Limb (tissue), 2 donors: ENCODE results near the gene TOB1.
"Not testable (repeated sequence)": the region's sequence is repeated elsewhere in the genome, so short reads cannot be mapped to it uniquely, and the experiment has no call there.

Experiments used
- DNase-seq, 2 donors: peaks; one replicate each; pipeline ENCODE4 v3.0.0-alpha.2; 2016; ENCODE audit errors: extremely low spot score in 2 of 2

Gene TOB1

DNA sequence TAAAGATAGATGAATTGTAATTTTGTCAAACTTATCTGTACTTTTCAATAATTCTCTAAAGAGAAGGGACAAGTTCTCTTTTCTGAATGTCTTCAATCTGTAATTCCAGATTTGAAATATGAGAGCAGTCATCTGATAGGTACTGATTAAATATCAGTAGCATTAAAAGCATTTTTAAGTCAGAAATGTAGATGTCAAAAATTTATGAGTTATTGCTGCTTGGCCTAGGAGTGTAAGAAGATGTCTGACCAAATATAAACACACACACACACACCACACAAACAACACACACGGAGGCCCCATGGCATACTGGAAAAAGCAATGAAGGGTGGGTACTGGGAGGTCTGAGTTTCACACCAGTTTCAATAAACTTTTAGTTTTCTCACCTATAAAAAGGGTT lies 2.4 kb upstream of the TOB1 start:
- no peak for DNase-seq

DNA sequence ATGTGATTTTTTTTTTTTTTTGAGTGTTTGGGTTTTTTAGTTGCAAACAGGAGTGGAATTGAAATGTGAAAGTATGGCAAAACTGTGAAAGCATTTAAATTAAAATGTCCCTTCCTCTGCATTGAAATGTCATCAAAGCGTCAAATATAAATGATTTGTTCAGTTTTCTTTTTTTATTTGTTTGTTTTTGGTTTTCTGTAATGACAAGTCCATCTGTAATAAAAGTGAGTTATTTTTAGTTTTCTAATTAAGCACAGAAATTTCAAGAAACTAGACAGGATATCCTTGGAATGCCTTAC lies 1.9 kb upstream of the TOB1 start:
- no peak for DNase-seq

DNA sequence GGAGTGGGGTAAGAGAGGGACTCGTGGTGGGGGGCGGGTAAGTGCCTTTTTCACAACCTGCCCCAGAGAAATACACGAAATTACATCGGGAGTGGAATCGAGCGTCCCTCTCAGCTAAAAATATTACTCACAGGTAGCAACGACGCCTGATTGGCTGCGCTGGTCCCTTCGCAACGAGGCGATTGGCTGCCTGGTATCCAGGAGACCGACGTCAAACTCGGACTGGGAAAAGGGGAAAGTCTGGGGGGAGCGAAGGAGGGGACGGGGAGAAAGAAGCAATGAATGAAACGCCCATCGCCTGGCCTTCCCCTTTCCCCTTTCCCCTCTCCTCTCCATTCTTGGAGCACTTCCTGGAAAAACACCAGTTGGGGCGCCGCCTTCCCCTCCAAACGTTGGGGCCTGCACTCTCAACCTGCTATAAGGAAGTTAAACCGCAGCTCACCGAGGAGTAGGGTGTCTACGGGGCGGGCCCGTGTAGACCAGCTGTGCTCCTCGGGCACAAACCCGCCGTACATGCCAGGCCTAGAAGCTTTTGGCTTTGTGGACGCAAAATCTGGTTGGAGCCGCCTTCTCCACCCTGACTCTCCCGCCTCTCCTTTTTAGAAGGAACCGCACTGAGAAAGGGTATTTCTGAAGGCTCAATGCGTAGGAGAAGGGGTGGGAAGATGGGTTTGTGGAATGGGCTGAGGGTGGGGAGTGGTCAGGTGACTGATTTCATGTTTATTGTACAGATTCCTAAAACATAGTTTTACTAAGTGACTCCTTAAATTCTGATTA lies 1.4 kb upstream of the TOB1 start:
- peak; percentile 93 to 95 for DNase-seq

DNA sequence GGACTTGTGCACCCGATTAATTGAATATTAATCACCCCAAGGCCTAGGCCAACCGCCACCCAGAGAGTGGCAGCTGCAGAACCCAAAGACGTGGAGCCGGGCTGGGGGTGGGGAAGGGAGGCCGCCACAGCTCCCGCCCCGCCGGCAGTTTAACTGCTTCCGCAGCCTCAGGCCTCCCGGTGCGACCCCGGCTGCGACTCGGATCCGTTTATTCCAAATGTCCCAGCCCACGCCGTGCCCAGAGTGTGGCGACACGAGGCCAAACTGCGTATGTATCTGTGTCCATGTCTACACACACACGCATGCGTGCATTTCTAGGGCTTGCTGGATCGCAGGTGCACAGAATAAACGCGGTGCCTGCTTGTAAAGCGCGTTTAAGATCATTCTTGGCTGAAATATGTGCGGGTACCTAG lies 802 bp upstream of the TOB1 start:
- peak; percentile 67 to 85 for DNase-seq

DNA sequence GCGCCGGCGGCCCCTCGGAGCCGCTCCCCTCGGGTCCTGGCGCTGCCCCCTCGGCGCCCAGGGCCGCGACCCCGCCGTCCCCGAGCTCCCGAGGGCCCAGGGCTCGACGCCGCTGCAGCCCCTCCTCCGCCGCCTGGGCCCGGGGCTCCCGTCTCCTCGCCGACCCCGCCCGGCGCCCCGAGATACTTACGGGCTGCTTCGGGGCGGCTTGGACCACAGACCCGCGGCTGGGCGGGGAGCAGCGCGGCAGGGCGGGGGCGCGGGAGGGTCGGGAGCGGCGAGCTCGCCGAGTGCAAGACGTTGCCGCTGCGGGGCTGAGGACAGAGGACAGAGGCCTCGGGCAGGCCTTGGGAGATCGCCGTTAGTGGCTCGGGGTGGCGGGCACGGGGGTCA lies 290 bp downstream of the TOB1 start:
- no peak for DNase-seq

DNA sequence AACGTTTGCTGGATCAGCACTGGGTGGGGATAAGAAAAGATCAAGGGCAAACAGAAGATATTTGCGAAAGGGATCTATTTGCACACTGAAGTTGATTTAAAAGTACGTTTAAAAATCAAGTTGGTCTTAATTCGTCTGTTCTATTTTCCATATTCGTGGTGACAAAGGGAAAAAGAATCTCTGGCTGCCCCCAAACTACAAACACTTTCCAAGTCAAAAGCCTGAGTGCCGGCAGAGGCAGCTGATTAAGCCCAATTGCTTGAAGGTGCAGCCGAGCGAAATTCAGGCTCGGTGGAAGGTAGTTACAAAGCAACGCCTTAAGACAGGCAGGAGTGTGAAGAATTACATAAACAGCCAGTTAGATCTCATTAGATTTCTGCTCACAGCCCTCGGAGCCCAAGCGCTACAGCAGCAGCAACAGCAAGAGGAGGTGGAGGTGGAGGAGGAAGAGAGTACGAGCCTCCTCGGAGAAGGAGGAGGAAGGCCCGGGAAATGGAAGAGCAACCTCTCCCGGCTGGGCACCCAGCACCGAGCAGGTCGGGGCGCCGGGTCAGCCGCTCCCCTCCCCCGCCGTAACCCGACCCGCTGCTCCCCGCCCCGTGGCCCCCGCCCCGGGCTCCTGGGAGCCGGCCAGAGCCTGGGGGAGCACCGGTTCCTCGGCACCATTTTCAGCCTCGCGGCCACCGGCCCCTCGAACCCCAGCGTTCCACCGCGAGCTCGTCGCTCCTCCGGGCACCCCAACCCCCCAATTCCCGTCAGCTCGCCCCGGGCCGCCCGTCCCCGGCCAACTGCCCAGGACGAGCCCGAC lies 890 bp downstream of the TOB1 start:
- peak; percentile 42 to 82 for DNase-seq

DNA sequence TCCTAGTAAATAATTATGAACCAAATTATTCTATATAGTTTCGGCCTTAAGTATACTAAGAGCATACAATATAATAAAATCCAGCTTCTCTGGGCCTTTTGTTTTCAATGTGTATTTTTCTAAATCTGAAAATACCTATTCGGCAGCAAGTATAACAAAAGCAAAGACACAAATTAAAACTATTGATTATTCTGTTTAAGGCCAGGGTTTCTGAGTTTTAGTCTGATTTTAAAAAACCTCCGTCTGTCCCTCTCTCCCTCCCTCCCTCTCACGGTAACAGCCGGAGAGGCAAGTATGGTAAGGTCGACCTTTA lies 1.5 kb downstream of the TOB1 start:
- no peak for DNase-seq

DNA sequence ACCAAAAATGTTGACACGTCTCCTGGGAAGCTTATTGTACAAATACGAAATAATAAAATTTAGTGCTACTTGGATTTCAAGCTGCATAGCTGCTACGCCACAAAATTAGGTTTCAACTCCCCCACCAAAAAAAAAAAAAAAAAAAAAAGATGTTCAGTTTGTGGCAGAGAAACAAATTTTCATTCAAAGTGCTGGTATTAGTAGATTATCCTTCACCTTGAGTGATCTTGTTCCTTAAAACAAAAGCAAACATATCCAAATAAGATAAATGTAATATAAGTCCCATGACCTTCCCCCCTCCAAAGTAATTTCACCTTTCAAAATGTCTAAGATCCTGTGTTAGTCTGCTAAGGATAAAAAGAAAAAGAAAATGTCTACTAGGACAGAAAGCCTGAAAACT lies 2.2 kb downstream of the TOB1 start:
- no peak for DNase-seq

DNA sequence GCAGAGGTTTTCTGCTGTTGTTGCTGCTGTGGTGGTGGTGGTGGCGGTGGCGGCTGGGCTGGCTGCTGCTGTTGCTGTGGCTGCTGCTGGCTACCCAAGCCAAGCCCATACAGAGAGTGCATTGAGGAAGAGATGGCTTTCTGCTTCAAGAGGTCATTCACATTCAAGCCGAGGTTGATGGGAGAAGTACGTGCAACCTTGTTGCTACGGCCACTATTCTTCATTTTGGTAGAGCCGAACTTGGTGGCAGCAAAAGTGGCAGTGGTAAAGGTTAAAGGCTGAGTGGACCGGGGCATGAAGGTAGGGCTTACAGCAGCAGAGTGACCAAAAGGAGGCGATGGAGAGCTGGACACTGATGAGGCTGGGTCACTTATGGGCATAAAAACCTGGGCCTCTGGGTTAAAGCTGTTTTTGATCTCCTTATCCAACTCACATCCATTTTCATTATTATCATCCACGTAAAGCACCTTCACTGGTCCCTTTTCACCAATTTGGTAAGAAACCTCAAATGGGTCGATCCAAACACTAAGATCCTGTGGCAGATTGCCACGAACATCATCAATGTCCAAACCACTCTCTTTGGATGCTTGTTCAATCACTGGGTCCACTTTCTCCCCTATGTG lies 2.8 kb downstream of the TOB1 start:
- no peak for DNase-seq

DNA sequence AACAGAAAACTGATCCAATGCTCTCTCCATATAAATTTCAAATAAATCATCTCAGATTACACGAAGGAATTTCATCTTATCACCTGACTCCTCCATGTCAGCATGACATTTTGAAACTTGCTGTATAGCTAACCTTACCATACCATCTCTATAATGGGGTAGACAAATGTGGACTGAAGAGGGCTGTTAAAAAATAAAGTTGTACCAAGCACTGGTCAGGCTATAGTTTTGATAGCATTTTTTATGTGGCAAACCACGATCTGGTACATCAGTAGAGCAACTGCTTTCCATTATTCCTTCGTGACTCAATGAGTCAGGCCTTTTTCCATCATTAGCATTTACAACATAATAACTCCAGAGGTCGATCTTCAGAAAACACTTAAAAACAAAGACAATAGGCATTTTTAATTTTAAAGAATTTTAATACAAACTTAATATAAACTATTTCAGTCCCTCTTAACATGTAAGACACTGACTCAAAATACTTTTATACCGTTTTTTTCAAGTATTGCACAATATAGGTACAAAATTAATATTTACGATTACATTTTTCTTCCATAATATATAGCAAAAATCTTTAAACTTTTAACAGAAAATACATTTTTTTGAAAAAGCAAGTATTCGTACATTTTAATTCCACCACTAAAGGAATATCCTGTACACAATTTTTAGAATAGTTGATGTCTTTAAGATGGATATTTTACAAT lies 4.2 kb downstream of the TOB1 start:
- DNase-seq: no peak

DNA sequence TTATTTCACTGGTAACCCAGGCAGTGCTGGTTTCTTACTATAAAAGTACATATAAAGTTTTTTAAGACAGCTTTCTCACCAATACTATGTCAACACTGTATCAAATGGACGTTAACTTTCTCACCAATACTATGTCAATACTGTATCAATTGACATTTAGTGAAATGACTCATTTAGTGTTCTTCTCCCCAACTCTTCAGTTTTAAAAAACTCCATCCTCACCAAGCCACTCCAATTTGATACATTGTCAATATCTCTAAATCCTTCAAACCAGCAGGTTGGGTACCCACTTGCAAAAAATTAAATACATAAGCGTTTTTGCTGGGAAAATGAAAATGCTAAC lies 4.8 kb downstream of the TOB1 start:
- no peak for DNase-seq

DNA sequence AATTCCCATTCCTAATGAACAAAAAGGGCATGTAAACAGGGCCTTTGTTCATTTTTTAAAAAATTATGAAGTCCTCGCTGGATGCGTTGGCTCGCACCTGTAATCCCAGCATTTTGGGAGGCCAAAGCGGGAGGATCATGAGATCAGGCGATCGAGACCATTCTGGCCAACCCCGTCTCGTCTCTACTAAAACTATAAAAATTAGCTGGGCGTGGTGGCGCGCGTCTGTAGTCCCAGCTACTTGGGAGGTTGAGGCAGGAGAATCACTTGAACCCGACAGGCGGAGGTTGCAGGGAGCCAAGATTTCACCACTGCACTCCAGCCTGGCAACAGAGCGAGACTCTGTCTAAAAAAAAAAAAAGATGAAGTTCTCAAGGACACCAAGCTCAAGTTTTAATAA lies 6.4 kb downstream of the TOB1 start:
- DNase-seq: not testable (repeated sequence)

DNA sequence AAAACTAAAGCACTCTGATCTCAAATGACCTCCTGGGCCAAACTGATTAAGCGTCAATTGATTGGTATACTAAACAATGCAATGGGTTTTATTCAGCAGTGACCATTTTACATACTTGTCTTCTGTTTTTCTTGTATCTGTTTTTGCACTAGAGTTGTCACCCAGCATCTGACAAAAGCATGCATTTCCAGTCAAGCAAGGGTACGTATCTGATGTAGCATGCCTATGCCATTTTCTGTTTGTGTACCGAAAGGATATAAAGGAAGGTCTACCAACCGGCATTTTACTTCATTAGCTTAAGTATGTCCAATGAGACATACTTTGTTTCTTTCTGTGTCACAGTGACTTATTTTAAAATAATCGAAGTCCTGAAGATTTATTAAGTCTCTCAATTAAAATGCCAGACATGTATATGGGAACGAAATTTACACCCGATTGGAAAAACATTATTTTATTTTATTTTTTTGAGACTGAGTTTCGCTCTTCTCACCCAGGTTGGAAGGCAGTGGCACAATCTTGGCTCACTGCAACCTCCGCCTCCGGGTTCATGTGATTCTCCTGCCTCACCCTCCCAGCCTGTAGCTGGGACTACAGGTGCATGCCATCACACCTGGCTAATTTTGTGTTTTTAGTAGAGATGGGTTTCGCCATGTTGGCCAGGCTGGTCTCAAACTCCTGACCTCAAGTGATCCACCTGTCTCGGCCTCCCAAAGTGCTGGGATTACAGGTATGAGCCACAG lies 7.5 kb downstream of the TOB1 start:
- DNase-seq: no peak

DNA sequence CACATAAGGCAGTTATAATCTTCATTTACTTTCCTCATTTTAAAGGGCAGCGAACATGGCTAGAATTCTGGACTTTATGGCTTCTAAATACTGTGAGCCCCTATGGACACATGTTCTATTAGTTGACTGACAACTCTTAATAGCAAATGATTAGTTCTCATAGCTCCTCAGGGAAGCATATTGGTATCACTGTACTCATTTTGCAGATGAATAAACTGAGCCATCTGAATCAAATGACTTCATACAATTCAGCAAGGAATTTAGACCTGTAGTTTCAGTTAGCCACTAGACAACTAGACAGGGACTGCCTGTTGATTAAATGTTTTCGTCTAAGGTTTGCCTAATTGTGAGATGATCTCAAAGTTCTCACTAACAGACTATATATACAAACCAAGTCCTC lies 9.7 kb downstream of the TOB1 start:
- DNase-seq: no peak

DNA sequence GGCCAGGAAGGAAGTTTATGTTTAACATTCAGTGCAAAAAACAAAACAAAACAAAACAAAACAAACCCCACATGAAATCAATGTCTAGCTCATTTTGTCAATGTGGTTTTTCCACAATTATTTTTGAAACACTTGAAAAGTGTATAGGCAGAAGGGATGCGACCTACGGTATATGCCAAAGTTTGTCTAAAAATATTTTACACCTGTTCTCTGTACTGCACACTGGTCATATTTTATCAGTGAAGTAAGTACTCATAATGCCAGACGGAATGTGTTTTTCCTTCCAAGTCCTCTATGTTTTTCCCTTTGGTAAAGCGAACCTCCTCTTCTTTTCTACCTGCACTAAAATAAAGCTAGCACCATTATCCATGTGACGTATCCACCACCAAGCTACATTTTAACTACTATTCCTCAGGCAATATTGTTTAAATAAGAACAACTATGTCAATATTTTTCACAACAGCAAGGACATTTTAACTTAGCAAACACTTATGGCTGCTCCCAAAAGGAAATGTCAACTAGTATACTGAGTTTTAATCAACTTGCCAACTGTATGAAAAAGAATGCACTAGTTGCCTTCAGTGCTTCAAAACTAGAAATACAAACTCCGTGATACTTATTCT lies 10.3 kb downstream of the TOB1 start:
- DNase-seq: no peak

DNA sequence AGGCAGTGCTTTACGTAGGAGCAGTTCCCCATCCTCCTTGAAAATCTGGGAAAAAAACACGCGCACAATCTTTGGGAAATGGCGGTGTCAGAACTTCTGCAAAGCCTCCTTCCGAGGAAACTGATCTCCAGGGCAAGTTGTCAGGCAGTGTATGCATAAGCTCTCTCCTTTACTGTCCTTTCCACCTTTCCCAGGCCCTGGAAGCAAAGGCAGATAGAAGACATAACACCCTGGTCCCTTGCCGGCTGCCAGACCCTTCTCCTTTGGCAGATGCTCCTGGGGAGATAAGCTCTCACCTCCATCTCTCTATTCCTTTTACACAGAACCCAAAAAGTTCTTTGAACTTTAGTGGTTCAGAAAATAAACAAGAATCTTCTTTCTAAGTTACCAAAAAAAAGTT lies 12.4 kb downstream of the TOB1 start:
- no peak for DNase-seq

DNA sequence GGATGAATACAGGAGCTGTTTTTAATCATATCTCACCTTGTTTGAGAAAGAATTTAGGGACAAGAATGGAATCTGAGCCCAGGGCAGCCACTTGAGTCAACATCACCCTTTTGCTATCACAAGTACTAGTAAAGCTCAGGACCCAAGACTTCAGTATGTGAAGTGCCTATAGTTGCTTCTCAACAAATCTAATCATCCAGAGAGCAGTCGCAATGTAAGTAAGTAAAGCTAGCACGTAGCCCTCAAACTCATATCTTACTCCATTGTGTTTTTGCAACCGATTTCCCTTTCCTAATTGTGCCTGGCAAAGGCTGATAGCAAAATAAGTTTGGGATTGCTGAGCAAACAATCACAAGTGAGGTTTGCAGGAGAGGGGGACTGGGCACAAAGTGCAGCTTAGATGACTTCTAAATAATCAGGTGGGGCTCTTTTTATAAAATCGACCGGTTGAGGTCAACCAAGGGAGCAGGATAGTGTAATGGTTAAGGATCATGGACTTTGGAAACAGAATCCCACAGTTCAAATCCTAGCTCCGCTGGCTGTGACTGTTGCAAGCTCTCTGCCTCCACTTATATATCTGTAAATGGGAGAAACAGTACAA lies 13.0 kb downstream of the TOB1 start:
- DNase-seq: no peak

DNA sequence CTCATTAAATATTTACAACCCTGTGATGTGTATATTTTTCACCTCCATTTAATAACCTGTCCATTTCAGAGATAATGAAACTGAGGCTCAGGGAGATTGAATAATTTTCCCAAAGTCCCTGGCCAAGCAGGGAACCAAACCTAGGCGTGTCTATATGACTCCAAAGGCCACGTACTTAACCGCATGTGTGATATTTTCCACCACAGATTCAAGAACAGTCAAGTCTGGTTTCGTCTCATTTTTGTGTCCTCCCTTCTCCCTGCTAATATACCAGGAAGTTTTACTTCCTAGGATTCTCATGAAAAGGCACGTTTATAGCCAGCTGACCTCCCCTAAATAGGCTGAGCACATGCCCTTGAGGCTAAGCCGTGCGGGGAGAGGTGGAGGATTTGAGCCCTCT lies 15.5 kb downstream of the TOB1 start:
- DNase-seq: no peak

DNA sequence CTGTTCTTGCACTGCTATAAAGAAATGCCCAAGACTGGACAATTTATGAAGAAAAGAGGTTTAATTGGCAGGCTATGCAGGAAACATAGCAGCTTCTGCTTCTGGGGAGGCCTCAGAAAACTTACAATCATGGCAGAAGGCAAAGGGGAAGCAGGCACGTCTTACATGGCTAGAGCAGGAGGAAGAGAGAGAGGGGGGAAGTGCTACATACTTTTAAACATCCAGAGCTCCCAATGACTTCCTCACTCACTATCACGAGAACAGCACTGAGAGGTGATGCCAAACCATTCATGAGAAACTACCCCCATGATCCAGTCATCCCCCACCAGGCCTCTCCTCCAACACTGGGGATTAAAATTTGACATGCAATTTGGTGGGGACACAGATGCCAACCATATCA lies 17.4 kb downstream of the TOB1 start:
- DNase-seq: no peak

DNA sequence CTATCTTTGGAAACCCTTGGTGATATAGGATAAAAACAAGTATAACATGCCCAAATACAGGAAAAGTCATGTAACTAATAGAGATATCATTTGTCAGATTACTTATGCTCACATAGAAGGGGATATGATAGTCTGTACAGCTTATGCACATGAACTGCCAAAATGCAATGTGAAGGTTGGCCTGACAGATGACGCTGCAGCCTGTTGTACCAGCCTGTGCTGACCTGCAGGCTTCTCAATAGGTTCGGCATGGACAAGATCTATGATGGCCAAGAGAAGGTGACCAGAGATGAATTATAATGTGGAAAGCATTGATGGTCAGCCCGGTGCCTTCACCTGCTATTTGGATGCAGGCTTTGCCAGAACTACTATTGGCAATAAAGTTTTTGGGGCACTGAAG lies 18.1 kb downstream of the TOB1 start:
- DNase-seq: no peak

DNA sequence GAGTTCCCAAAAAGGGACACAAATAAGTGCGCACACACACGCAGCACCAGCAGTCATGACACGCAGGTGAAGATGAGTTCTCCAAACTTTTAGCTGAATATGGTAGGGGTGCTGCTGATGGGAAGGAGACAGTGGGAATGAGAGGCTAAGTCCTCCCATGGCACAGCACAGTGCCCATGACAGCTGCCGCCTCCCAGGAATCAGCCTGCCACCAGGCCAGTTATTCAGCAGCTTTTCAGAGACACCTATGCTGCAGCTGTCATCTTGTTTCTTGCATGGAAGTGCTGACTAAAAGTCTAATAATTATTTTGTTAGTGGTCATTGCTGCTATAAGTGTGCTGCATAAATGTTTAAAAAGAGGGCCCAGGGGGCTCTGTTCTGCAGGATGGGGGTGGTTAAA lies 18.6 kb downstream of the TOB1 start:
- no peak for DNase-seq
